ENCODE results near the gene FAM149B1. TPM values are rescaled to one million over a fixed set of nuclear protein-coding genes. Genes with fewer than 3 reads are reported as not detected.

FAM149B1 gene
- total RNA-seq, 1 donor, result 33.7 TPM

DNA sequence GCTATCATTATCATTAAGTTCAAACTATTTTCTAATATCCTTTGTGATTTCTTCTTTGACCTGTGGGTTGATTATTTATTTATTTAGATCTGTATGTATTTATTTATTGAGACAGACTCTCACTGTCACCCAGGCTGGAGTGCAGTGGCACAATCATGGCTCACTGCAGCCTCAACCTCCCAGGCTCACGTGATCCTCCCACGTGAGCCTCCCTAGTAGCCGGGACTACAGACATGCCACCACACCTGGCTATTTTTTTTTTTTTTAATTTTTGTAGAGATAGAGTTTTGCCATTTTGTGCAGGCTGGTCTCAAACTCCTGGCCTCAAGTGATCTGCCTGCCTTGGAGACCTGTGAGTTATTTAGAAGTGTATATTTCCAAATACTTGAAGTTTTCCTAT, 113.2 kb downstream of the FAM149B1 start:
- H3K27me3 ChIP-seq (ENCODE audit: insufficient read depth, low read length), result no peaks in the 10 kb centered on the region
- no peak for DNase-seq (ENCODE audit: insufficient read length, low spot score, missing footprints)

DNA sequence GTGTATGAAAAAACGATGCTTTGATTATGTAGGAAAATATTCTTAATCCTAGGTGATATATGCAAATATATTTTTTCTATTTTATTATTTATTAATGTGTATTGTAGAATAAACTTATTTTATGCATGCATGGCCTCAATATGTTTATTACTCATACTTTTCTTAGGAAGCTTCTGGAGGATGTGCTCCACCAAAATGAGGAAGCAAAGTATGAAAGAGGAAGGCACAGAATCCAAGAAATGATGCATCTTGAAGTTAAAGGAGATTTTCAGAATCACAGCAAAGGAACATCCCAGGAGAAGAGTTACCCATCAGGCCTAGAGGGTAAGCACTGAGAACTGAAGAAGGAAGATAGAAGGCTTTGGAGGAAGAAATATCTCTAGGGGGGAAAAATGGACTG, 119.5 kb downstream of the FAM149B1 start:
- no peak overlapping the region for H2AFZ ChIP-seq (ENCODE audit: low read length)
- TF ChIP-seq, protein P1, sequence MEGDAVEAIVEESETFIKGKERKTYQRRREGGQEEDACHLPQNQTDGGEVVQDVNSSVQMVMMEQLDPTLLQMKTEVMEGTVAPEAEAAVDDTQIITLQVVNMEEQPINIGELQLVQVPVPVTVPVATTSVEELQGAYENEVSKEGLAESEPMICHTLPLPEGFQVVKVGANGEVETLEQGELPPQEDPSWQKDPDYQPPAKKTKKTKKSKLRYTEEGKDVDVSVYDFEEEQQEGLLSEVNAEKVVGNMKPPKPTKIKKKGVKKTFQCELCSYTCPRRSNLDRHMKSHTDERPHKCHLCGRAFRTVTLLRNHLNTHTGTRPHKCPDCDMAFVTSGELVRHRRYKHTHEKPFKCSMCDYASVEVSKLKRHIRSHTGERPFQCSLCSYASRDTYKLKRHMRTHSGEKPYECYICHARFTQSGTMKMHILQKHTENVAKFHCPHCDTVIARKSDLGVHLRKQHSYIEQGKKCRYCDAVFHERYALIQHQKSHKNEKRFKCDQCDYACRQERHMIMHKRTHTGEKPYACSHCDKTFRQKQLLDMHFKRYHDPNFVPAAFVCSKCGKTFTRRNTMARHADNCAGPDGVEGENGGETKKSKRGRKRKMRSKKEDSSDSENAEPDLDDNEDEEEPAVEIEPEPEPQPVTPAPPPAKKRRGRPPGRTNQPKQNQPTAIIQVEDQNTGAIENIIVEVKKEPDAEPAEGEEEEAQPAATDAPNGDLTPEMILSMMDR (IDR thresholded peaks at IDR 0.05; ENCODE audit: extremely low read depth, low read depth, low read length), result no peak
- H3K27me3 ChIP-seq (ENCODE audit: insufficient read depth, low read length), result no peaks in the 10 kb centered on the region
- no peaks in the 10 kb centered on the region for H4K20me1 ChIP-seq (ENCODE audit: insufficient read depth, low read length)
- H3K4me2 ChIP-seq (ENCODE audit: insufficient read depth, low read length), result no peak overlapping the region
- no peaks in the 10 kb centered on the region for H3K36me3 ChIP-seq (ENCODE audit: insufficient read depth, low read length)
- H3K27ac ChIP-seq (ENCODE audit: low read depth, low read length), result no peak overlapping the region
- H3K4me1 ChIP-seq (ENCODE audit: insufficient read depth, low read length), result no peaks in the 10 kb centered on the region
- no peaks in the 10 kb centered on the region for H3K9me3 ChIP-seq (ENCODE audit: low read depth, low read length)
- no peak overlapping the region for H3K4me3 ChIP-seq (ENCODE audit: insufficient read depth, low read length)
- no peaks in the 10 kb centered on the region for H3K79me2 ChIP-seq (ENCODE audit: insufficient read depth, low read length)
- no peak for DNase-seq (ENCODE audit: insufficient read length, low spot score, missing footprints)

More for the DNA sequence above, 113.2 kb downstream of the FAM149B1 start:
- Histone ChIP-seq H3K9me3 (ENCODE audit: low read depth, low read length) (no peaks in the 10 kb centered on the region), H3K4me3 (ENCODE audit: insufficient read depth, low read length) (no peak overlapping the region), H2AFZ (ENCODE audit: low read length) (no peak overlapping the region), H3K36me3 (ENCODE audit: insufficient read depth, low read length) (no peaks in the 10 kb centered on the region), H4K20me1 (ENCODE audit: insufficient read depth, low read length) (no peaks in the 10 kb centered on the region), H3K4me1 (ENCODE audit: insufficient read depth, low read length) (peaks cover 3% of the 10 kb centered on the region), H3K27ac (ENCODE audit: low read depth, low read length) (no peak overlapping the region), H3K79me2 (ENCODE audit: insufficient read depth, low read length) (no peaks in the 10 kb centered on the region), H3K4me2 (ENCODE audit: insufficient read depth, low read length) (no peak overlapping the region)
- TF ChIP-seq, protein P1 (IDR thresholded peaks at IDR 0.05; ENCODE audit: extremely low read depth, low read depth, low read length), result no peak

DNA sequence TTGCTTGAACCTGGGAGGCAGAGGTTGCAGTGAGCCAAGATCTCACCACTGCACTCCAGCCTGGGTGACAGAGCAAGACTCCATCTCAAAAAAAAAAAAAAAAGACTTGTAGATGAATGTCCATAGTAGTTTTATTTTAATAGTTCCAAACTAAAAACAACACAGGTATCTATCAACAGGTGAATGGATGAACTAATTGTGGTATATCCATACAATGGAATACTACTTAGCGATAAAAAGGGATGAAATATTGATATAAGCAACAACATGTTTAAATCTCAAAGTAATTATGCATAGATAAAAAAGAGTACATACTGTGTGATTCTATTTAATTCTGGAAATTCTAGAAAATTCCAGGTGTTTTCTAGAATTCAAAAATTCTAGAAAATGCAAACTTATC, 122.0 kb downstream of the FAM149B1 start:
- Histone ChIP-seq H3K9me3 (ENCODE audit: low read depth, low read length) (no peaks in the 10 kb centered on the region), H3K27ac (ENCODE audit: low read depth, low read length) (no peak overlapping the region), H3K27me3 (ENCODE audit: insufficient read depth, low read length) (peaks cover 4% of the 10 kb centered on the region), H2AFZ (ENCODE audit: low read length) (no peak overlapping the region), H3K36me3 (ENCODE audit: insufficient read depth, low read length) (no peaks in the 10 kb centered on the region), H3K79me2 (ENCODE audit: insufficient read depth, low read length) (no peaks in the 10 kb centered on the region), H3K4me2 (ENCODE audit: insufficient read depth, low read length) (no peak overlapping the region), H3K4me3 (ENCODE audit: insufficient read depth, low read length) (no peak overlapping the region), H4K20me1 (ENCODE audit: insufficient read depth, low read length) (no peaks in the 10 kb centered on the region), H3K4me1 (ENCODE audit: insufficient read depth, low read length) (no peaks in the 10 kb centered on the region)
- DNase-seq (ENCODE audit: insufficient read length, low spot score, missing footprints), result no peak
- TF ChIP-seq, protein P1 (IDR thresholded peaks at IDR 0.05; ENCODE audit: extremely low read depth, low read depth, low read length), result no peak

DNA sequence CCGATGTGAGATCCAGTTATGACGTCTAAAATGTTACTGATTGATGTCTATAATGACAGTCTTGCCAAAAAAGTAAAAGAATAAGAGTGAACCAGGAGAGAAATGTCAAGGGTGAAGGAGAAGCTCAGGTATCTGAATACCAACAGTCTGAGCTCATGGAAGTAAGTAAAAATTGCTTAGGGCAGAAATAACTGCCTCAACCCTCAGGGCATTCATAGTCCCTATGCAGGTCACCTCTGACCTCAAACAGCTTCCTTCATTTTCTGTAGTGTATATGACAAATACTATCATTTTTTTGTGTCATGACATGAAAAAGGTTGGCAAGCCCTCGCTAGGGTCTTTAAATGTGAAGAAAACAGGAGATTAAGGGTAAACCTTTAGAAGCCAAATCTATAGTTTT, 125.5 kb downstream of the FAM149B1 start:
- H3K9me3 ChIP-seq (ENCODE audit: low read depth, low read length), result no peaks in the 10 kb centered on the region
- no peak overlapping the region for H3K4me2 ChIP-seq (ENCODE audit: insufficient read depth, low read length)
- H2AFZ ChIP-seq (ENCODE audit: low read length), result no peak overlapping the region
- no peak overlapping the region for H3K27ac ChIP-seq (ENCODE audit: low read depth, low read length)
- no peaks in the 10 kb centered on the region for H4K20me1 ChIP-seq (ENCODE audit: insufficient read depth, low read length)
- peaks cover 4% of the 10 kb centered on the region for H3K27me3 ChIP-seq (ENCODE audit: insufficient read depth, low read length)
- TF ChIP-seq, protein P1 (IDR thresholded peaks at IDR 0.05; ENCODE audit: extremely low read depth, low read depth, low read length), result no peak
- H3K4me3 ChIP-seq (ENCODE audit: insufficient read depth, low read length), result no peak overlapping the region
- no peaks in the 10 kb centered on the region for H3K79me2 ChIP-seq (ENCODE audit: insufficient read depth, low read length)
- no peak for DNase-seq (ENCODE audit: insufficient read length, low spot score, missing footprints)
- no peaks in the 10 kb centered on the region for H3K4me1 ChIP-seq (ENCODE audit: insufficient read depth, low read length)
- no peaks in the 10 kb centered on the region for H3K36me3 ChIP-seq (ENCODE audit: insufficient read depth, low read length)

Small RNA genes within 50 kb of the gene (small RNA-seq; reads per million reads assigned to genes)
- gene RF00019, result not detected
- not detected for gene RNU6-833P
- 788 reads per million, percentile 99 among the genes with 10 or more reads in this experiment for gene SNORA11F

Other genes starting within 250 kb of the FAM149B1 start
- gene PLA2G12B, start 213.3 kb upstream of the FAM149B1 start, total RNA-seq, result not detected in 2 replicates
- gene P4HA1, start 71.3 kb upstream of the FAM149B1 start, total RNA-seq, result 143 and 220 TPM in 2 replicates
- gene NUDT13, start 57.7 kb upstream of the FAM149B1 start, total RNA-seq, result 1.8 and 2.1 TPM in 2 replicates
- 35.4 and 35.5 TPM in 2 replicates for gene ECD, start 111 bp upstream of the FAM149B1 start, total RNA-seq
- gene DNAJC9, start 79.1 kb downstream of the FAM149B1 start, total RNA-seq, result 14.7 and 18.8 TPM in 2 replicates
- 78.7 and 80.7 TPM in 2 replicates for gene MRPS16, start 84.5 kb downstream of the FAM149B1 start, total RNA-seq
- 1.1 and 1.2 TPM in 2 replicates for gene CFAP70, start 190.7 kb downstream of the FAM149B1 start, total RNA-seq
- gene ANXA7, start 245.9 kb downstream of the FAM149B1 start, total RNA-seq, result 143 and 158 TPM in 2 replicates

Measured in osteoblast (primary cell).